ENCODE measurements around the gene GDF10.

DNA sequence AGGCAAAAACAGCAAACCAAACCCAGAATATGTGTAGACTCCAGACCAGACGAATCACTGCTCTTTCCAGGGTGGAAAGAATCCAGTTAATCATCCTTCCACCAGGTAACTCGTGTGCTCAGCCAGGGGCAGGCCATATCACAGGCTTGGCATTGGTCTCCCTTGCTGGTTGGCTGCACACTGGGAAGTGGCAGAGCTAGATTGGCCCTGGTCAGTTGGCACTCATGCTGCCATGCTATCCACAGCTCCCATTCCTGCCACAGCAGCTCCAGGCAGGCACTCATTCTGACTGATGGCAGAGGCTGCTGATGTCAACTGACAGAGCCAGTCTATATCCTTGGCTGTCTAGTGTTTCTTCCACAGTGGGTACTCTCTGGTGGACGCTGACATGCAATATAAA lies 9.7 kb upstream of the GDF10 start:
- TF ChIP-seq EZH2phosphoT487 (IDR thresholded peaks at IDR 0.05; ENCODE audit: low read depth): no peak
- TF ChIP-seq, protein P1, sequence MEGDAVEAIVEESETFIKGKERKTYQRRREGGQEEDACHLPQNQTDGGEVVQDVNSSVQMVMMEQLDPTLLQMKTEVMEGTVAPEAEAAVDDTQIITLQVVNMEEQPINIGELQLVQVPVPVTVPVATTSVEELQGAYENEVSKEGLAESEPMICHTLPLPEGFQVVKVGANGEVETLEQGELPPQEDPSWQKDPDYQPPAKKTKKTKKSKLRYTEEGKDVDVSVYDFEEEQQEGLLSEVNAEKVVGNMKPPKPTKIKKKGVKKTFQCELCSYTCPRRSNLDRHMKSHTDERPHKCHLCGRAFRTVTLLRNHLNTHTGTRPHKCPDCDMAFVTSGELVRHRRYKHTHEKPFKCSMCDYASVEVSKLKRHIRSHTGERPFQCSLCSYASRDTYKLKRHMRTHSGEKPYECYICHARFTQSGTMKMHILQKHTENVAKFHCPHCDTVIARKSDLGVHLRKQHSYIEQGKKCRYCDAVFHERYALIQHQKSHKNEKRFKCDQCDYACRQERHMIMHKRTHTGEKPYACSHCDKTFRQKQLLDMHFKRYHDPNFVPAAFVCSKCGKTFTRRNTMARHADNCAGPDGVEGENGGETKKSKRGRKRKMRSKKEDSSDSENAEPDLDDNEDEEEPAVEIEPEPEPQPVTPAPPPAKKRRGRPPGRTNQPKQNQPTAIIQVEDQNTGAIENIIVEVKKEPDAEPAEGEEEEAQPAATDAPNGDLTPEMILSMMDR (IDR thresholded peaks at IDR 0.05; ENCODE audit: low read depth, low read length): no peak

Data from OCI-LY3 (cell line).